AG04450 (cell line): ENCODE results near the gene ELFN1. TPM values are rescaled to one million over a fixed set of nuclear protein-coding genes. Genes with fewer than 3 reads are reported as not detected.

ENCODE experiments used
- CTCF ChIA-PET: fragments of 300-600, 350-600 bp; formaldehyde crosslinking; extraction: SDS; loops from one replicate; lab custom pipeline; 2022; ENCODE audit warnings: antibody characterized with exemption, inconsistent platforms; lab: Charles Lee
- POLR2A ChIA-PET: fragments of 350-600 bp; formaldehyde crosslinking; extraction: SDS; loops from one replicate; lab custom pipeline; 2021; ENCODE audit warnings: antibody characterized with exemption, inconsistent platforms; lab: Yijun Ruan, JAX
- DNase-seq: peaks from one replicate; pipeline ENCODE4 v3.0.0-alpha.2; 2011; ENCODE audit warnings: low read depth, low spot score
- H3K27ac ChIP-seq: one replicate; pipeline ENCODE4 v1.5.1; 2012; ENCODE audit warnings: low read depth, low read length, control low read depth
- H3K27me3 ChIP-seq: one replicate; pipeline ENCODE4 v1.6.0; 2012; ENCODE audit warnings: low read length; ENCODE audit not compliant: control insufficient read depth, insufficient read depth
- H3K4me3 ChIP-seq: 2 replicates; pipeline ENCODE4 v1.5.1; 2011; ENCODE audit warnings: mild to moderate bottlenecking, low read depth, low read length, control low read depth
- H3K9me3 ChIP-seq: 2 replicates; pipeline ENCODE4 v1.5.1; 2012; ENCODE audit warnings: low read length; ENCODE audit not compliant: control insufficient read depth, insufficient read depth
- CTCF ChIP-seq: IDR thresholded peaks from 2 replicates; pipeline ENCODE4 v1.5.1; 2011; ENCODE audit warnings: low read depth, low read length, control low read depth, inconsistent platforms
- polyA plus RNA-seq: library from polyadenylated mRNA; depleted of rRNA; stranded (reverse); fragments of >200 nt; gene quantifications from 2 replicates; pipeline ENCODE4 v1.2.3, GENCODE V29; 2011

The ELFN1 gene
- polyA plus RNA-seq, 1 experiment: 0.10 TPM

DNA sequence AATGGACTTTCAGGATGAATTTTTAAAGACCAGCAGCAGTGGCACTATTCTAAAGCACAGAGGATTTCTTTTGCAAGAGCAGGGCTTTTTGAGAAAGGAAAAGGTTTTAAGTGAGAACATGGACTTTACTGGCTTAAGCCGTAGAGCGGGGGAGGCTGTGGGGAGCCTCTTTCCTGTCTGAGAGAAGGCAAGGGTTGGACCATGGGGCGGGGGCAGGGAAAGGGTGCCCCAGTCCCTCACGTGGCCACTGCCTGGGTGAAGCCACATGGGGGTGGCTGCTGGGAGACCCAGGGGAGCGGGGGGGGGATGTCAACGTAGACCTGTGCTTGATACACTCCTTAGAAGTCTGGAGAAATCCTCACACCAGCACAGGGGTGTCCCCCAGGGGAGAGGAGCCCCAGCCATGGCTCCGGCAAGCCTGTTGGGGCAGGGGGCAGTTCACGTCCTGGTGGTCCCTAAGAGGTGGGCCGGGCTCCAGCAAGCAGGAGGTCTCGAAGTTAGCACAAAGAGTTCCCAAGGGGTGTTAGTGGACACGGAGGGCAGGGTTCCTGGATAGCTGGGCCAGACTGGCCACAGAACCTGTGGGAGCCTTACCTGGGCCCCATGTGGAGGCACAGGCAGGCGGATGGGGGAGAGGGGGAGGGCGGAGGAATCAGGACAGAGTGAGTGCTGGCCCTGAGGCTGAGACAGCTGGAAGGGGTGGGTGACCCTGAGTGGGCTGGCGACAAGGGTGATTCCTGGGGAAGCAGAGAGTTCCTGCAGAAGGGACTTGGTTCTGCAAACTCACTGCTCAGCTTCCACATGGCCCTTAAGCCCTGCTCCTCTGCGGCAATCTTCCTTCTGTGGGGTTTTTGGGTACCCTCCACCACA is 36.9 kb upstream of the ELFN1 start:
- H3K4me3 ChIP-seq: no peak overlapping the region
- CTCF ChIA-PET: no interaction called here
- POLR2A ChIA-PET: no interaction called here
- peaks cover 1% of the 10 kb centered on the region for H3K27me3 ChIP-seq
- DNase-seq: no peak
- no peak for TF ChIP-seq CTCF
- H3K9me3 ChIP-seq: peaks cover 19% of the 10 kb centered on the region
- H3K27ac ChIP-seq: no peak overlapping the region

DNA sequence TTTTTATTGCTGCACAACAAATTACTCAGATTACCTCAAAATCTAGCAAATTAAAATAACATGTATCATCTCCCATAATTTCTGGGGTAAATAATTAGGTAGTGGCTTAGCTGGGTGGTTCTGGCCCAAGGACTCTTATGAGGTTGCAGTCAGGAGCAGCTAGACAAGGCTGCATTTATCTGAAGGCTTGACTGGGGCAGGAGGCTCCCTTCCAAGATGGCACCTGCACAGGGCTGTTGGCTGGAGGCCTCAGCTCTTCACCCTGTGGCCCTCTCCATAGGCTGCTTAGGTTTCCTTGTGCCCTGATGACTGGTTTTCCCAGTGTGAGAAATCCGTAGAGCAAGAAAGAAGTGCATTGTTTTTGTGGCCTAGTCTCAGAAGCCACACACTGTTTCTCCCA is 34.7 kb upstream of the ELFN1 start:
- ChIA-PET CTCF (no interaction called here), POLR2A (no interaction called here)
- H3K27me3 ChIP-seq: peaks cover 11% of the 10 kb centered on the region
- H3K9me3 ChIP-seq: peaks cover 19% of the 10 kb centered on the region
- H3K27ac ChIP-seq: no peak overlapping the region
- H3K4me3 ChIP-seq: no peak overlapping the region
- TF ChIP-seq CTCF: no peak
- no peak for DNase-seq

- no peak for TF ChIP-seq CTCF
- ChIA-PET CTCF (interaction anchor here (0.6 kb wide), 1 partner anchor 10 kb away, joined by 3 read pairs; no protein-coding TSS in a partner anchor), POLR2A (no interaction called here)
- Histone ChIP-seq H3K27me3 (peaks cover 13% of the 10 kb centered on the region), H3K27ac (no peak overlapping the region), H3K9me3 (peaks cover 19% of the 10 kb centered on the region), H3K4me3 (no peak overlapping the region)
- no peak for DNase-seq
Observed at GRCh38 chr7:1637155-1637554, 32.9 kb upstream of the ELFN1 start.

GRCh38 chr7:1638215-1638661 is 31.8 kb upstream of the ELFN1 start:
- H3K4me3 ChIP-seq: no peak overlapping the region
- no peak for DNase-seq
- peaks cover 13% of the 10 kb centered on the region for H3K27me3 ChIP-seq
- TF ChIP-seq CTCF: no peak
- H3K27ac ChIP-seq: no peak overlapping the region
- POLR2A ChIA-PET: no interaction called here
- CTCF ChIA-PET: no interaction called here
- H3K9me3 ChIP-seq: peaks cover 19% of the 10 kb centered on the region

DNA sequence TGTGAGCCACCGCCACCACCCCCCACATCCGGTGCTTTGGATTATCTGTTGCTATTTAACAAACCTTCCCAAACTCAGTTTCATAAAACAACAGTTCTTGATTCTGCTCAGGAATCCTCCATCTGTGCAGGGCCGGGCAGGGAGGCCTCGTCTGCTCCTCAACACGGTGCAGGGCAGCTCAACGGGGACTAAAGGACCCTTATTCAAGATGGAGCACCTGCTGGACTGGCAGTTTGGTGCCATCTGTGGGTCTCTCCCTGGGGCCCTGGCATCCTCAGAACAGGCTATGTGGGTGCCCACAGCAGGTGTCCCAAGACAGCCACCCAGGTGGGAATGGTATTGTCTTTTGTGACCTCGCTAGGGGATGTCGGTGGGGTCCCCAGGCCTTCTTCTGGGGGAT is 31.0 kb upstream of the ELFN1 start:
- H3K27ac ChIP-seq: no peak overlapping the region
- DNase-seq: no peak
- ChIA-PET POLR2A (no interaction called here), CTCF (interaction anchor here (0.7 kb wide), 1 partner anchor 25 kb away, joined by 4 read pairs; no protein-coding TSS in a partner anchor)
- no peak overlapping the region for H3K4me3 ChIP-seq
- TF ChIP-seq CTCF: no peak
- H3K9me3 ChIP-seq: peaks cover 19% of the 10 kb centered on the region
- peaks cover 16% of the 10 kb centered on the region for H3K27me3 ChIP-seq
